Ishikawa (cell line): ENCODE measurements around the gene RASL12.

ENCODE experiments used
- EP300 ChIP-seq: IDR thresholded peaks from 2 replicates; pipeline ENCODE4 v1.6.1; 2012; ENCODE audit warnings: borderline replicate concordance
- FOXM1 ChIP-seq: IDR thresholded peaks from 2 replicates; pipeline ENCODE4 v1.6.1; 2012; ENCODE audit warnings: low read depth, borderline replicate concordance
- NFIC ChIP-seq: IDR thresholded peaks from 2 replicates; pipeline ENCODE4 v1.6.1; 2012
- TAF1 ChIP-seq: IDR thresholded peaks from 2 replicates; pipeline ENCODE4 v1.6.1; 2012; ENCODE audit warnings: low read depth, mild to moderate bottlenecking
- TEAD4 ChIP-seq: IDR thresholded peaks from 2 replicates; pipeline ENCODE4 v1.6.1; 2012
- TF ChIP-seq, protein P1 (sequence below): IDR thresholded peaks from 2 replicates; pipeline ENCODE4 v1.6.1; 2012; ENCODE audit warnings: low read depth, mild to moderate bottlenecking

DNA sequence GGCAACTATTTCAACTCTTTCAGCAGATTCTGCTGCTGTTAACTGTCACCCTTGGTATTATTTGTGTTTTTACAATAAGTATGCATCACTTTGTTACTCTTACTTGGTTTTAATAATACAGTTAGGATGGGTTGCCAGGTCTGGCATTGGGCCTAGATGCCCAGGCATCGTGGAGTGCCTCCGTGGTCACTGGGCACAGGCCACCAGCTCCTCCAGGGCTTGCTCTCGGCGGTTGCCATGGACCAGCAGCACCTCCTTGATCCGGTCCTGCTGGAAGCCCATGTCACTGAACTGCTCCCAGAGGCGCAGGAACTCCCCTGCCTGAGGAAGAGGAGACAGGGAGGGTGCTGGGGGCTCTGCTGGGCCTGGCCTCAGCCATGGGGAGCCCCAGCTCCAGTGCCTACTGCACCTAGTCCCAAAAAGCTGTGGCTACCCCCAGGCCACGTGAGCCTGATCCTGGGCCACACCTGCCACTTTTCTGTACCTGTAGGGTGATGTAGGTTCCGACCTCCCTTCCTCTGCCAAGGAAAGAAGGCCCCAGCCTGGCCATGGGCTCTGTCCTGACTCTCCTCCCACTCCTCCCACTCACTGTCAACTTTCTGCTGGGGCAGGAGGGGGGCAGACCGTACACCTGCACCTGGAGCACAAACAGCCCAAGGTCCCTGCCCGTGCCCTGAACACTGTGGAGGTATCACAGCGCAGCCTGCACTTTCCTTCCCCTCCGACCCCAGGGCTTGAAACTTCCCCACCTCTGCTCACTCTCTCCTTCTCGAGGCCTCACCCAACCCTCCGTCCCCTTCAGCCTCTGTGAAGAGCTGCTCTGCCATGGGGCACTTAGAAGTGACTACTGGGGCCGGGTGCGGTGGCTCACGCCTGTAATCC, 25.4 kb upstream of the RASL12 start:
- TF ChIP-seq FOXM1, result no peak
- TF ChIP-seq, protein P1, sequence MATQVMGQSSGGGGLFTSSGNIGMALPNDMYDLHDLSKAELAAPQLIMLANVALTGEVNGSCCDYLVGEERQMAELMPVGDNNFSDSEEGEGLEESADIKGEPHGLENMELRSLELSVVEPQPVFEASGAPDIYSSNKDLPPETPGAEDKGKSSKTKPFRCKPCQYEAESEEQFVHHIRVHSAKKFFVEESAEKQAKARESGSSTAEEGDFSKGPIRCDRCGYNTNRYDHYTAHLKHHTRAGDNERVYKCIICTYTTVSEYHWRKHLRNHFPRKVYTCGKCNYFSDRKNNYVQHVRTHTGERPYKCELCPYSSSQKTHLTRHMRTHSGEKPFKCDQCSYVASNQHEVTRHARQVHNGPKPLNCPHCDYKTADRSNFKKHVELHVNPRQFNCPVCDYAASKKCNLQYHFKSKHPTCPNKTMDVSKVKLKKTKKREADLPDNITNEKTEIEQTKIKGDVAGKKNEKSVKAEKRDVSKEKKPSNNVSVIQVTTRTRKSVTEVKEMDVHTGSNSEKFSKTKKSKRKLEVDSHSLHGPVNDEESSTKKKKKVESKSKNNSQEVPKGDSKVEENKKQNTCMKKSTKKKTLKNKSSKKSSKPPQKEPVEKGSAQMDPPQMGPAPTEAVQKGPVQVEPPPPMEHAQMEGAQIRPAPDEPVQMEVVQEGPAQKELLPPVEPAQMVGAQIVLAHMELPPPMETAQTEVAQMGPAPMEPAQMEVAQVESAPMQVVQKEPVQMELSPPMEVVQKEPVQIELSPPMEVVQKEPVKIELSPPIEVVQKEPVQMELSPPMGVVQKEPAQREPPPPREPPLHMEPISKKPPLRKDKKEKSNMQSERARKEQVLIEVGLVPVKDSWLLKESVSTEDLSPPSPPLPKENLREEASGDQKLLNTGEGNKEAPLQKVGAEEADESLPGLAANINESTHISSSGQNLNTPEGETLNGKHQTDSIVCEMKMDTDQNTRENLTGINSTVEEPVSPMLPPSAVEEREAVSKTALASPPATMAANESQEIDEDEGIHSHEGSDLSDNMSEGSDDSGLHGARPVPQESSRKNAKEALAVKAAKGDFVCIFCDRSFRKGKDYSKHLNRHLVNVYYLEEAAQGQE, result no peak
- no peak for TF ChIP-seq EP300
- TF ChIP-seq TAF1, result no peak
- TF ChIP-seq TEAD4, result no peak
- TF ChIP-seq NFIC, result no peak
